Tibial nerve (tissue), 3 donors: ENCODE measurements around the gene UBE2G2.

Source experiments
- CTCF ChIP-seq, 5 experiments: fragments of 200-600 bp in 3 of 5; fragments of 450-650 bp in 2 of 5; sonication (generic) in 3 of 5; IDR thresholded peaks; one replicate each; pipeline ENCODE4 v1.5.1; 2016 to 2019; ENCODE audit warnings: antibody characterized with exemption in 5 of 5, mild to moderate bottlenecking in 3 of 5, moderate library complexity in 2 of 5
- POLR2A ChIP-seq, 2 donors: fragments of 450-650 bp; IDR thresholded peaks; one replicate each; pipeline ENCODE4 v1.6.1; 2017; ENCODE audit warnings: antibody characterized with exemption in 2 of 2, mild to moderate bottlenecking in 2 of 2, moderate library complexity in 2 of 2

- TF ChIP-seq CTCF (IDR thresholded peaks at IDR 0.05), result no peak
- TF ChIP-seq POLR2A (IDR thresholded peaks at IDR 0.05), result no peak
Measured at GRCh38 chr21:44834951-44835646, 33.5 kb upstream of the UBE2G2 start.
